ENCODE measurements around the gene NOTCH1.

Gene NOTCH1

GRCh38 chr9:136497916-136498695 is 47.7 kb downstream of the NOTCH1 start:
- no peak for DNase-seq

GRCh38 chr9:136496801-136497620 is 48.8 kb downstream of the NOTCH1 start:
- DNase-seq: no peak

- no peak for DNase-seq
Observed at GRCh38 chr9:136496181-136496580, 49.7 kb downstream of the NOTCH1 start.

GRCh38 chr9:136495238-136495800 is 50.5 kb downstream of the NOTCH1 start:
- no peak for DNase-seq

GRCh38 chr9:136494531-136495215 is 51.2 kb downstream of the NOTCH1 start:
- DNase-seq: no peak

- DNase-seq: no peak
Observed at GRCh38 chr9:136494012-136494411, 51.8 kb downstream of the NOTCH1 start.

- no peak for DNase-seq
Observed at GRCh38 chr9:136493567-136493971, 52.3 kb downstream of the NOTCH1 start.

GRCh38 chr9:136492978-136493522 is 52.8 kb downstream of the NOTCH1 start:
- DNase-seq: no peak

- DNase-seq: no peak
Observed at GRCh38 chr9:136489731-136490130, 56.1 kb downstream of the NOTCH1 start.

- DNase-seq: peak; percentile 51
Observed at GRCh38 chr9:136488247-136489214, 57.3 kb downstream of the NOTCH1 start.

- no peak for DNase-seq
Observed at GRCh38 chr9:136487672-136488071, 58.2 kb downstream of the NOTCH1 start.

- DNase-seq: no peak
Observed at GRCh38 chr9:136486823-136487620, 58.8 kb downstream of the NOTCH1 start.

- no peak for DNase-seq
Observed at GRCh38 chr9:136486131-136486530, 59.7 kb downstream of the NOTCH1 start.

- peak; percentile 48 for DNase-seq
Observed at GRCh38 chr9:136485049-136486045, 60.5 kb downstream of the NOTCH1 start.

- DNase-seq: no peak
Observed at GRCh38 chr9:136484153-136485048, 61.4 kb downstream of the NOTCH1 start.

GRCh38 chr9:136483589-136484152 is 62.2 kb downstream of the NOTCH1 start:
- peak; percentile 85 for DNase-seq

GRCh38 chr9:136482793-136483588 is 62.9 kb downstream of the NOTCH1 start, which contains the start of gene SEC16A:
Gene SEC16A, minus strand, starts transcription at chr9:136483040. Its CDS starts 5,425 bp downstream, at chr9:136477615.
- peak; percentile 99 for DNase-seq
